Cortex of kidney (tissue), 1 donor: ENCODE data around the gene CRYBA2.

ENCODE experiments used
- DNase-seq: peaks from one replicate; lab custom pipeline; 2025; lab: John Stamatoyannopoulos, UW

The CRYBA2 gene

DNA sequence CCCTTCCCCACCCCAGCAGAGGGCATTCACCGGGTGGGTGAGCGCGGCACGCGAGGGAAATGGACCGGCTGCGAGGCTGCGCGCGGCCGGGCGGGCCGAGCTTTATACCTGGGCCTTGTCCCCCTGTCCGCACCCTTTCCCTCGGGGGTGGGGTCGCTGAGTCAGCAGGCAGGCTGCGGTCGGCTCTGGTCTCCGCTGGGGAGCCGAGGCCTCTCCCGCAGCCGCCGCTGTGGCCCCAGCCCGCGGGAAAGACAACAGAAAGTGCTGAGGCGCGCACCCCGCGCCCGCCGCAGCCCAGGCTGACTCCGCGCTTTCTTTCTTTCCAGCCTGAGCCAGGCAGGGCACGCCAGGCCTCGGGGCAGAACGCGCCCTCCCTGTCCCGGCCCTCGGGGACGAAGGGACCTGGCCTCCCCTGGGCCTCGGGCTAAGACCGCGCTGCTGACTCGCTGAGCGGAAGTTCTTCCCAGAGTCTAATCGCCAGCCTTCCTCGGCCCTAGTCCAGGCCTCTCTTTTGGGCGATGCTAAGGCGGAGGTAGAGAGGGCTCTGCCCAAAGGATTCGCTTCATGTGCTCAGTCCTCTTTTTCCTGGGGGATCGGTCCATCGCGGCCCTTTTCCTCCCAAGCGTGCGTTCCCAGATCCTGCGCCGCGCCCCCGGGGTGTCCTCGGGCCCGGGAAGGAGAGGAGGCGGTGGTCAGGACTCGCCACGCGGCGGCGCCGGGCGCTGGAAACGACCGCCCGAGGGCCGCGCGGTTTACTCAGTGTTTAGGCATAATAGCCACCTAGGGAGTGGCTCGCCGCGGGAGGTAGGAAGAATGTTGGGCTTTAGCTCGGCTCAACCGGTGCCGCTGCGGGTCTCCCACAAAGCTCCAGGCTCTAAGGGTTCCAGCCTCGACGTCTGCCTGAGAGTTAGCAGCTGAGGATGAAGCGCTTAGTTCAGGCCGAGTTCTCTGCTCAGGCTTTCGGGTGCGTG is at the start of gene CRYBA2:
TSS of gene CRYBA2 (minus strand) at position 78 of the 971 bp plus-strand sequence. CDS start 246 bp downstream, outside the sequence.
- no peak for DNase-seq

DNA sequence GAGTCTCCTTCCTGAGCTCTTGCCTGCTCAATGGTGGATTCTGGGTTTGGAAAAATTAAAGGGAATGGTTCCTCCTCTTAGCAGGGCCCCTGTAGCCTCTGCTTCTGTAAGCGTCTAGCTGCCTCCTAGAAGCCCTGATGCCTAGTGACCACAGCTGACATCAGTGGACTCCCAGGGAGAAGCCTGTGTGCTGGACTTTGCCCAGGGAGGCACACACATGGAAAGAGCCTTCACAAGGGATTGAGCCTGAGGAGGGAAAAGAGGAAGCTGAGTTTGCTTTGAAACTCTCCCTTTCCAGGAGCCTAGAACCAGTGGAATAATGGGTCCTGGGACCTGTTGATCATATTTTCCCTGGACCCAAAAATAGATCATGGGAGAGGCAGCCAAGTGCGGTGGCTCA is 49.5 kb upstream of the CRYBA2 start:
- no peak for DNase-seq

- no peak for DNase-seq
These were observed 48.9 kb upstream of the CRYBA2 start for GRCh38 chr2:219042157-219042556.

DNA sequence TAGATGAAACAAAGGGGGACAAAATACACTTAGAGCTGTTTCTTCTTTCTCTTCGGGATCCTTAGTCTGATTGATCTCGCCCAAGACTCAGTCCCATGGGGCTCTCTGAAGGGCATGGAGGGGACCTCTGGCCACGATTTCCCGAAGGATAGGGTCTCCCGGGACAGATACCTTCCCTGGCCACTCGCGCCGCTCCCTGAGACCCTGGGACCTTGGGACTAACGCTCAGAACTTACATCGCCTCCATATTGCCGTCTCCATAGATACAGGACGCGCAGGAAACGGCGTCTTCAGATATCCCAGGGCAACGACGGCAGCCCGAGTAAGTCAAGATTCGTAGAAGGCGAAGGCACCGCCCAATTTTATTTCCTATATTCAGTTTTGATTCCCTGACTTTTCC is 48.0 kb upstream of the CRYBA2 start, which contains the start of gene CFAP65:
TSS of gene CFAP65 (minus strand) at position 265 of the 400 bp plus-strand sequence. CDS start 2,468 bp downstream, outside the sequence.
- no peak for DNase-seq

DNA sequence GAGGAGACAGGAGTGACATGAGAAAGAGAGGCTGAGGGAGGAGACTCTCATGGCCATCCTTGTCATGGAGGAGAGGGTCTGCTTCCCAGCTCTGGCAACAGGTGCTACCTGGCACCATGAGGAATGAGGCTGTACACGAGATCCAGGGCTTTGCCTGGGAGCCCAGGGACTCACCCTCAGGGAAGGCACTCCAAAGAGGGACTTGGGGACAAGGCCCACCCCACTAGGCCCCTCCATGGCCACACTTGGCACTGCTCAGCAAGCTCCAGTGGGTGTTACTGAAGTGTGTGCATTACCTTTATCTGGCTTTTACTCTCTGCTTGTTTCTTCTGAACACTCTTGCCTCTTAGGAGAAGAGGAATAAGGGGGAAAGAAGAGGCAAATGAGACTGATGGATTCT is 45.4 kb upstream of the CRYBA2 start:
- DNase-seq: no peak

DNA sequence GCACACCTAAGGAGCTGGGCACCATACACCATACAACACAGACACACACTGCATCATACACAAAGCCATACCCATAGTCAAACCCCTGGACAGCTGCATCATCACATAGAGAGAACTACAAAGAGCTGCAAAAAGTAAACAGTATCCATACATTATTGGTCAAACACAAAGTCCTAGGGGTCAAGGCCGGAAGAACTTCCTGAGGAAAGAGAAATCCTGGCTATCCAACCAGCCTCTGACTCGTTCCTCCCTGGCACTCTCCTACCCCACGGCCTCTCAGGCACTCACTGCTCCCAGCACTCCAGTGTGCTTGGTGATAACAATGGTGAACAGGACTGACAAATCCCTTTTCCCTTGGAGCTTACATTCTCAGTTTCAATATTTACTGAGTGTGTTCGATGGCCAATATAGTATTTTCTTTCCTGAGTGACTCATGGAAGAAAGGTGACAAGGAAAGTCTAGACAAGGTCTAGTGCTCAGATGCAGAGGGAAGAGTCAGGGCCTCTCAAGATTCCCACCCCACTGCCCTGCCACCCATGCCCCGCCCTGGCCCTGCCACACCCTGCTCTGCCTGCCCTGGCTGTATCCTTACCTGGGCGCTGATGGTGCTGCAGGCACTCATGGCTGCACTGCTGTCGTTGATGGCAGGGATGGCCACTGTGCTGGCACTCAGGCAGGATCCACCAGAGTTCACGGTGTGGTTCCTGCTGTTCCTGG is 44.7 kb upstream of the CRYBA2 start:
- no peak for DNase-seq

DNA sequence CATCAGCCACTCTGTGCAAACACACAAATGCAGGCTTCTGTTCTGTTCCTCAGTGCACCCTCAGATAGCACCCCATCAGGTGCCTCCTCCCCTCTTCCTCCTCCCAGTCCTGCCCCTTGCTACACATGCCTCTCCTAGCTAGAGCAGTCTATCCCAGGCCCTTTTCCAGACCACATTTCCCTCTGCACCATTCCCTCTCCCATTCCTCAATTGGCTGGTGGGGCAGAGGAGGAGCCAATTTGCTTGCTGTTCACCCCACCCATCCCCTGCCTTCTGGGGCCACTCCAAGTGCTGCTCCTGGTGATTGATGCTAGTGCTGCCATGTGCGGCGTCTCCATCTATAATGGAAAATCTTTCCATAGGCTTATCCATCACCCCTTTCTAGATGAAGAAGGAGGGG is 42.7 kb upstream of the CRYBA2 start:
- no peak for DNase-seq

GRCh38 chr2:219034823-219035222 is 41.6 kb upstream of the CRYBA2 start:
- no peak for DNase-seq

- DNase-seq: no peak
These were observed 39.0 kb upstream of the CRYBA2 start for GRCh38 chr2:219032051-219032745.

DNA sequence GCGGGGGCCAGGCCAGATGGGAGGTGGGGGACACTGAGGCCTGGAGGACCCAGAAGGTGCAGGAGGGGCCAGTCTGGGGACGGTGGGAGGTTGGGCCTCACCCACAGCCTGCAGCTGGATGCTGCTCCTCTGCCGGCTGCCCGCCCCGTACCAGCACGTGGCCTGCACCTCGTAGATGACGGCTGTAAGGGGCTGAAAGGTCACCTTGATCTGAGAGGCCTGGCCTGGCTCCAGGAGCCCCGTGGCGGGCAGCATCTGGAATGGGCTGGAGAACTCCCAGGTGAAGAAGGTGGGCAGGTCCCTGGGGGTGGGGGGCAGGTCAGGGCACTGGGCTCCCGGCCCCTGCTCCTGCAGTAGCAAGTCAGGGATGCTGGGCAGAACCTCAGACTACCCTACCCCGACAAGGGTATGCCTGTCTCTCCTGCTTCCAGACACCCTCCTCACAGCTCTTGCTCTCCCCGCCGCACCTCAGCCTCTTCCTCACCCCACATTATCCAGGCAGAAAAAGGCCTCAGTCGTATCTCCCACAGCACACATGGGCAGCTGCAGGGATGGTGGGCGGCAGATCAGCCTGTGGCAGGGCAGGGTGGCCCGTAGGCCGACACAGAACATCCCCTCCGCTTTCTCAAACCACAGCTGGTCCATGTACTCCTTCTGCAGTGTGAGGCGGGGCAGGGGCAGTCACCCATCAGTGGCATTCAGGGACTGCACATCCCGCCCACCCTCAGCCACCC is 38.0 kb upstream of the CRYBA2 start:
- no peak for DNase-seq

- no peak for DNase-seq
These were observed 37.1 kb upstream of the CRYBA2 start for GRCh38 chr2:219030177-219030940.

DNA sequence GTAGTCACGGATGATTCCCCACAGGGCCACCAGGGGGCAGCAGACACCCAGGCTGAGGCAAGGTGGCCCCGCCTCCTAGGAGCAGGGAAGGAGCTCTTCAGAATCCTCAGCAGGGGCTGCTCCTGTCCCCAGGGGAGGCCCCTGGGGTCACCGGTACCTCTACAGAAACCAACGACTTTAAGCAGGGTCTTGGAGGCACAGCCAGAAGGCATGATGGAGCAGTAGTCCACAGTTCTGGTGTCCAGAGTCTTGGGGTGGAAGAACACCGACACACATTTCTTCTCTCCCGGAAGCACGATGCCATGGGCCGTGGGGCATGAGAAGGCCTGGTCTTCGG is 36.6 kb upstream of the CRYBA2 start:
- no peak for DNase-seq

DNA sequence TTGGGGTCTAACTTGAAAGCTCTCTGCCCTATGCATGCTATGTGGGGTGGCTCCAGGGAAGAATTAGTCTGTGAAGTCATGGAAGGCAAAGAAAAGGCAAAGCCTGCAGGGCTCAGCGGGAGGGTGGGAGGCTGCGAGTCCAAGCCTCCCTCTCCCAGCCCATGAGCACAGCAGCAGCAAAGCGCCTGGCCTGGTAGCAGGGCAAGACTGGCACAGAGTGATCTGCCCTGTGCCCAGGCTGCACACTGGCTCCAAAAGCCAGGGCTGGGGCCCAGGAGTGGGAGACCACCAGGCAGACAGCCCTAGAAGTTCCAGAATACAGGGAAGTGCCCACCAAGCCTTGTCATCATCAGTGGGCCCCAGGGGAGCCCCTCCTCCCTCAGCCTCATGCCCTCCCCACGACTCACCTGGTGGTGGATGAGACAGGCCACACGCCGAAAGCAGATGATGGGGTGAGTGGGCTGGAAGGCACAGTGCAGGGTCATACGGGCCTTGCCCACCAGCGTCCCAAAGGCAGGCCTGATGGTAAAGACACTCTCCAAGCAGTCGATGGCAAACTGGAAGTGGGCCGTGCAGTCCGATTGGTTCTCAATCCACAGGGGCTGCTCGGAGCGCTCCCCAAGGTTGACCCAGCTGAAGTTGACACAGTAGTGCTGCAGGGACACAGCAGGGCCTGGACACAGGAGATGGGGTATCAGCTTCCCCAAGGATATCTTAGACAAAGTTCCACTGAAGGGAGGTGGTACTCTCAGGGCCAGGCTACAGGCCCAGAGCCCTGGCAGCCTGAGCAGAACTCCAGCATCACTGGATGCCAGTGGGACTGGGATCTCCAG is 36.0 kb upstream of the CRYBA2 start:
- no peak for DNase-seq

GRCh38 chr2:219028141-219028540 is 34.9 kb upstream of the CRYBA2 start:
- DNase-seq: no peak

DNA sequence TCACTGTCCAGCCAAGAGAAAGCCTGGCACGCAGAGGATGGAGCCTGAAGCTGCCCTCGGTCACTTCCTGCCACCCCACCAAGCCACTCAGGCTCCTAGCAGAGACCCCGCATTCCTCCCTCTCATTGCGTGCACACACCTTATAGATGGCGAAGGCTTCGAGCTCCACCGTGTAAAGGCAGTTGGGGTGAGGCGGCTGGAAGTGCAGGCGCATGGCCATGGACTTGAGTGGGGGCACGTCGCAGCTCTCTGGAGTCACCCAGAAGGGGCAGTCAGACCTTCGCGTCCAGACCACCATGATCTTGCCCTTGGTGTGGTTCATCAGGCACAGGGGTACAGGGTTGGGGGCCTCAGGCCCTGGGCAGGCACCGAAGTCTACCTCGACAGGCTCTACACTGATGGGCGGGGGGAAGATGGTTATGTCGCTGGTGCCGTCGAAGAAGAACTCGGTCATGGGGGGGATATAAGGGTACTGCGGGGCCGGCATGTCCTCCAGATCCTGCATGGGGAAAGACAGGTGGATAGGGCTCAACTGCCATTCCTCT is 34.4 kb upstream of the CRYBA2 start:
- no peak for DNase-seq

- DNase-seq: no peak
These were observed 33.7 kb upstream of the CRYBA2 start for GRCh38 chr2:219026946-219027345.

- DNase-seq: no peak
These were observed 32.7 kb upstream of the CRYBA2 start for GRCh38 chr2:219025637-219026585.

GRCh38 chr2:219024059-219024458 is 30.8 kb upstream of the CRYBA2 start:
- DNase-seq: no peak
